ENCODE results near the gene EDN2.

The EDN2 gene

DNA sequence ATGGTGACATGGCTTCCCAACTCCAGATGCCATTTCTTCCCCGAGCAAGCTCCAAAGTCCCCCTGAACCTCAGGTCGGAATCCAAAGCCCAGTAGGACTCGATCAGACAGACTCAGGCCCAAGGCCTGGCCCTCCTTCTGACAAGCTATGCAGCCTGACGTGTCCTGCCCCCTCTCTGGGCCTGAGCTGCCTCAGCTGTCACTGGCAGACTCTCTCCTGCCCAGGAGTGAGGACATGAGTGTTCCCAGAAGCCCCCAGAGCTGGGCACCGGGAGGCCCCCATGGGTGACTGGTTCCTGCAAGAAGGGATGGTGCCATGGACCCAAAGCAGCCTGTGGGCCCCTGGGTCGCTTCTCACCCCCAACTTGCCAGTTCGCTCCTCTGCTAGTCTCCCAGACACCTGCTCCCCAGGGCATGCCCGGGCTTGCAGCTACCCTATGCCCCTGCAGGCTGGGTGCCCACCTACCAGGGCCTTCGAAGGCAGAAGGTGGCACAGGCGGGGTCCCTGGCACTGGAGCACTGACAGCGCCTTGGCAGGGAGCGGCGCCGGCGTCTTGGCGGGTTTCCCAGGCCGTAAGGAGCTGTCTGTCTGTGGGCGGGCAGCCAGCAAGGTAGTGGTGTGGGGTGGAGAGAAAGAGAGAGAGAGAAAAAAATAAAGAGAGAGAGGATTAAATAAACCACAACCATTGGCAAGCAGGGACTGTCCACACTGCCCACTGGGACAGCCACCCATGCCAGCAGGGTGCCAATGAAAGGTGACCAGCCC lies 2.3 kb downstream of the EDN2 start:
- DNase-seq, result no peak

GRCh38 chr1:41481109-41481775 lies 3.2 kb downstream of the EDN2 start:
- DNase-seq, result no peak

GRCh38 chr1:41480204-41481108 lies 4.0 kb downstream of the EDN2 start:
- no peak for DNase-seq

DNA sequence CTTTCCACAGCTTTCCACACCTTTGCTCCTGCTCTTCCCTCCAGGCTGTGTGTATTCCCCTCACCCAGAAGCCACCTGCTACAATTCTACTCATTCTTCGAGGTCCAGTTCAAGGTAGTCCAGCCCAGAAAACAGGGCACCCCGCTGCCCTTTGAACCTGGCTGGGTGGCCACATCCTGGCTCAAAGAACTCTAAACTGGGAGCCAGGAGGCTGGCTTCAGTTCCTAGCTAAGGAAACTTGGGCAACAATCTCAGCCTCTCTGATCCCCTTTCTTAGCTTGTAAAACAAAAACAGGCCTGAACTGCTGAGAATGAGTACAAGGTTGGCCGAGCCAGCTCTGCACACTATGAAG lies 4.7 kb downstream of the EDN2 start:
- no peak for DNase-seq

- no peak for DNase-seq
Observed at GRCh38 chr1:41479000-41479807, 5.3 kb downstream of the EDN2 start.

DNA sequence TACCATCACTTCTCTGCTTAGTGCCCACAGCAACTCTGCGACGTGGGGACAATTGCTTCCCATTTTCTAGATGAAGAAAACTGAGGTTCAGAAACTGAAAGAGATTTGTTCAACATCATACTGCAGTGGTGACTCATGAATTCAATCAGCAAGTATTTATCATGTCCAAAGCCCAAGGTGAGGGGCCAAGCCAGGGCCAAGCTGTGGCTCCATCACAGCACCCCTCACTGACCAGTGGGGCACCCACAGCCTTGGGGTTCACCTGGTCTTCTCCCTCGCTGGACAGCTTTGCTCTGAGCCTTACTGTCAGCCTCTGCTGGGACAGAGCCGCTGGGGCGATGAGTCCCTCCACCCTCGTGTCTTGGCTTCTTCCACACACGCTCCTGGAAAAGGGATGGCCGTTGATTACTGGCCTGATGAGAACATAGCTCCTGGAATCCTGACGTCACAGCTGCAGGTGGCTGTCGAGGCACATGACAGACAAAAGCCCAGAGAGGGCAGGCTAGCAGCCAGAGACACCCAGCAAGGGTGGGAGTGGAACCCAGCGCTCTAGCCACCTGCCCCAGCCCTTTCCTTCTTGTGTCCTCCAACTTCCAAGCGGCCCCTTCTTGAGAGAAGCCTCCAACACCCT lies 6.2 kb downstream of the EDN2 start:
- no peak for DNase-seq

DNA sequence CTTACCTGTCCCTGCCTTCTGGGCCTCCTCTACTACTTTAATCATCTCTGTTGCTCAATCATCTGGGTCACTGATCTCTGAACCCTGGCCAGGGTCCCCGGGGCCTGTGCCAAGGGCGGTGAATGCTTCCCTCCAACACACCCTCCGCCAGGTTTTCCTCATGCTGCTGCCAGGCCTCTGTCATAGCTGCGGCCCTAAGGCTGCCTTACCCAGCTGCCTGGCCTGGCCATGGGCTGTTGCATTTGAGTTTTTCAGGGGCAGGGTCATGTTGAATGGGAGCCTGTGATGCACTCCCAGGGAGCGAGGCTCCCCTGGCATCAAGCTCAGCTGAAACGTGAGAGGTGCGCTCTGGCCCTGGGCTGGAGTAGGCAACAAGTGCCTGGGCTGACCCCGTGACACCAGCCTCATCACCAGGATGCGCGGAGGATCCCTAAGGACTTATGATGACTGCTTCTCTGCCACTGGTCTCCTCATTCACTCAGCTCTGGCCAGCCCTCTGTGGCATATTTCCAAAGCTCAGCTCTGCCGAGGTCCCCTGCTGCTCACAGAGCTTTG lies 7.6 kb downstream of the EDN2 start:
- DNase-seq, result no peak

DNA sequence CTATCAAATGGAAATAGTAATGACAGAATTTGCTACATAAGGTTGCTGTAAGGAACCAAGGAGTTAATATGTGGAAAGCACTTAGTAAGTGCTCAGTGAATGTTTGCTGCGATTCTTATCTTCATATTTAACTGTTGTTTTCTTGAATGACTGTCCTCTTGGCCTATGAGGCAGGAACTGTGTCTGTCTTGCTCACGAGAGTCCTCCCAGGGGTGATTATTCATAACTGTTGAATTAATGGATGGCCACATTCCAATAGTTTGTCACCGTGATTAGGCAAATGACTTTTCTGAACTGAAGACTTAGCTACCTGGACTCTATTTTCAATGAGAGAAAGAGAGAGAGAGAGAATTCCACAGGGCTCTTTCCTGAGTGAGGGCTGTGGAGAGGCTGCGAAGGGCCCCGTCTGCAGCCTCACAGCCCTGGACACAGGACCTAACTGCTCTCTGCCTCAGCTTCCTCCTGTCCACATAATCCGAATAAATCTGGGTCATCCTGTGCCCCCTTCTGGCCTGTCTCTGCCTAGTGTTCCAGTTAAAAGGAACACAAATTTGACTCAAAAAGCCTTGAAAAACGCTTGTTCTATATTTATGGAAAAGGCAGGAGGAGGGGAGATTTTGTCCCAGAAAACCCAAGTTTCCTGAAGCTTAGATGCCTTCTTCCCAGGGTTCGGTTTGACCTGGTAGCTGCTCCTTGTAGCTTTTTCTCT lies 8.5 kb downstream of the EDN2 start:
- DNase-seq, result no peak

GRCh38 chr1:41475346-41475745 lies 9.1 kb downstream of the EDN2 start:
- no peak for DNase-seq

GRCh38 chr1:41474490-41475271 lies 9.8 kb downstream of the EDN2 start:
- no peak for DNase-seq

- no peak for DNase-seq
Observed at GRCh38 chr1:41473738-41474362, 10.6 kb downstream of the EDN2 start.

- DNase-seq, result no peak
Observed at GRCh38 chr1:41471658-41472057, 12.8 kb downstream of the EDN2 start.

- no peak for DNase-seq
Observed at GRCh38 chr1:41469706-41470105, 14.8 kb downstream of the EDN2 start.

GRCh38 chr1:41468122-41468762 lies 16.2 kb downstream of the EDN2 start:
- DNase-seq, result no peak

- DNase-seq, result no peak
Observed at GRCh38 chr1:41467673-41468072, 16.8 kb downstream of the EDN2 start.

GRCh38 chr1:41466146-41466545 lies 18.3 kb downstream of the EDN2 start:
- no peak for DNase-seq

DNA sequence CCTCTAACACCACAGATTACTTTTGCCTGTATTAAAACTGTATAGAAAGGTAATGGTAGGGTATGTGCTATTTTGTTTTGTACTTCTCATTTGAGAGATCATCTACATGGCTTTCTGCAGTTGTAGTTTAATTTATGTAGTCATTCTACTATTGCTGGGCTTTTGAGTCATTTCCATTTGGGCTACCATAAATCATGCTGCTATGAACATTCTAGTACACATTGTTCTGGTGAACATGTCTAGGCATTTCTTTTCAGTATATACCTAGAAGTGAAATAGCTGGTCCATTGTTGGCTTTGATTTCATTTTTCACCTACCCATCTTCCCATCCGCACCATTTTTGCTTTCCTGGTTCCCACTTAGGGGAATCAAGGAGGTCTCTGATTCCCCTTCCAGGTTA lies 18.7 kb downstream of the EDN2 start:
- no peak for DNase-seq

GRCh38 chr1:41464885-41465284 lies 19.6 kb downstream of the EDN2 start:
- no peak for DNase-seq

GRCh38 chr1:41463516-41463915 lies 21.0 kb downstream of the EDN2 start:
- no peak for DNase-seq

- DNase-seq, result no peak
Observed at GRCh38 chr1:41462680-41463004, 21.8 kb downstream of the EDN2 start.

All from amniotic stem cell (primary cell).